GM18505 (cell line): ENCODE measurements around the gene CPAMD8.
"Not testable (repeated sequence)": the region's sequence is repeated elsewhere in the genome, so short reads cannot be mapped to it uniquely, and the experiment has no call there.

ENCODE experiments used
- ATAC-seq: cut with Tn5 transposase; IDR thresholded peaks from one replicate; pipeline ENCODE4 v1.9.1; 2021; ENCODE audit not compliant: unreplicated experiment
- POLR2A ChIP-seq: IDR thresholded peaks from 4 replicates; pipeline ENCODE4 v1.6.1; 2011; ENCODE audit warnings: borderline replicate concordance; ENCODE audit not compliant: insufficient read depth, insufficient read length; ENCODE audit errors: extremely low read depth

Gene CPAMD8

DNA sequence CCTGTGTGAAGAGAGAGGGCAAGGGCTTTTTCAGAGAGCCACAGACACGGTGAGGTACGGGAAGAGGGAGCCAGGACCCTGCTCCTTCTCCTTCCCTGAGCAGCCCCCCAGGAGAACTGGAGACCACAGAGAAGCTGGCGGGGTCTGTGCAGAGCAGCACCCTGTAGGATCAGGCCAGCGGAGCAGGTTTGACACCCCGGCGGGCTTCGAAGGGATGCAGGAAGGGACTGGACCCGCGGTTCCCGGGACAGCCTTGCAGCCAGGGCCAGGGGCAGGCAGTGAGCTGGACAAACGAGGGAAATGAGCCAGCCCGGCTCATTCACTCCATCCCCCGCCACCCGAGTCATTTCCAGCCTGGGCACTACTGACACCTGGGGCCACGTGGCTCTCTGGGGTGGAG lies 22.2 kb downstream of the CPAMD8 start:
- no peak for TF ChIP-seq POLR2A
- no peak for ATAC-seq

GRCh38 chr19:17002455-17002854 lies 24.2 kb downstream of the CPAMD8 start:
- no peak for ATAC-seq
- TF ChIP-seq POLR2A: no peak

- no peak for ATAC-seq
- no peak for TF ChIP-seq POLR2A
These were observed 24.9 kb downstream of the CPAMD8 start for GRCh38 chr19:17001603-17002183.

DNA sequence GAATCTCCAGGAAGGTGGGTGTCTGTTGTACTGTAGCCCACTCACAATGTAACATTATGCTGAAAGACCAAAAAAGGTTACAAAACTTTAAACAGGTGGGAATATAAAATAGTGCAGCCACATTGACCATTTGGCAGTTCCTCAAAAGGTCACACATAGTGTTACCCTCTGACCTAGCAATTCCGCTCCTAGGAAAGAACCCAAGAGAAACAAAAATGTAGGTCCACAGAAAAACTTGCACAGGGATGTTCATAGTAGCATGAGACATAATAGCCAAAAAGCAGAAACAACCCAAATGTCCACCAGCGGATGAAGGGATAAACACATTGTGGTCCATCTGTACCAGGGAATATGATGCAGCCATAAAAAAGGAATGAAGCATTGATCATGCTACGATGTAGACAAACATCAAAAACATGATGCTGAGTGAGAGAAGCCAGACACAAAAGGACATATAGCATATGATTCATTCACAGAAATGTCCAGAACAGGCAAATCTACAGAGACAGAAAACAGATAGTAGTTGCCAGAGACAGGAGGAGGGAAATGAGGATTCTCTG lies 27.9 kb downstream of the CPAMD8 start:
- ATAC-seq: no peak

DNA sequence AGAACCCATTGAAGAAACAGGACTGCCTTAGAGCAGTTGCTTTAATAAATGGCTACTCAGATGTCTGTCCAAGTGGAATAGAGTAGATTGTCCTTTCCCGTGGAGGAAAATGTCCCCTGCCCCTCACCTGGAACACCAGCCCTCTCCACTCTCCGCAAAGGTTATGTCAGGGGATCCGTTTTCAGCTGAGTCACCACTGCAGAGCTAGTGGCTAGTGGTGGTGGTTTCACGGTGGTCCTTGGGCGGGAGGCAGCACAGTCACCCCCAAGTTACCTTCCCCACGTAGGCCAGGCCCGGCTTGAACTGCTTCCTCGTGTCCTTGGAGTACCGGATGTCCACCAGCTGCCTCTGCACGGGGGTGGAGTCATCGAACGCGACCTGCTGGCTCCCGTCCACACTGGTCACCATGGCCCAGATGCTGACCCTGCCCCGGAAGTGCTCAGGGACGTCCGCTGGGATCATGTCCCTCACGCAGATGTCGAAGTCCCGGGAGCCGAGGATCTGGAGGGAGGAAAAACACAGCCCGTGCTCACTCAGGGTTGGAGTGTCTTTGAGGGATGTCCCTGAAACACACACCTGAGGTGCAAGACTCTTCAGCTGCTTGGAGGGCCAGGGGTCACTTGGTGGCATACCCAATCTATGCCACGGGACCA lies 29.6 kb downstream of the CPAMD8 start:
- not testable (repeated sequence) for ATAC-seq

More for the DNA sequence above, 27.9 kb downstream of the CPAMD8 start:
- no peak for TF ChIP-seq POLR2A

GRCh38 chr19:16988661-16989060 lies 37.9 kb downstream of the CPAMD8 start:
- TF ChIP-seq POLR2A: no peak
- no peak for ATAC-seq

GRCh38 chr19:16985403-16985802 lies 41.2 kb downstream of the CPAMD8 start:
- TF ChIP-seq POLR2A: no peak
- no peak for ATAC-seq

DNA sequence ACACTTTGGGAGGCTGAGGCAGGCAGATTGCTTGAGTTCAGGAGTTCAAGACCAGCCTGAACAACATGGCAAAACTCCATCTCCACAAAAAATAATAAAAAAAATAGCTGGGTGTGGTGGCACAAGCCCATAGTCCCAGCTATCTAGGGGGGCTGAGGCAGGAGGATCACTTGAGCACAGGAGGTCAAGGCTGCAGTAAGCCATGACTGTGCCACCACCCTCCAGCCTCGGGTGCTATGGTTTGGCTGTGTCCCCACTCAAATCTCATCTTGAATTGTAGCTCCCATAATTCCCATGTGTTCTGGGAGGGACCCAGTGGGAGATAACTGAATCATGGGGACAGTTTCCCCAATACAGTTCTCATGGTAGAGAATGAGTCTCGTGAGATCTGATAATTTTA lies 44.0 kb downstream of the CPAMD8 start:
- ATAC-seq: not testable (repeated sequence)

DNA sequence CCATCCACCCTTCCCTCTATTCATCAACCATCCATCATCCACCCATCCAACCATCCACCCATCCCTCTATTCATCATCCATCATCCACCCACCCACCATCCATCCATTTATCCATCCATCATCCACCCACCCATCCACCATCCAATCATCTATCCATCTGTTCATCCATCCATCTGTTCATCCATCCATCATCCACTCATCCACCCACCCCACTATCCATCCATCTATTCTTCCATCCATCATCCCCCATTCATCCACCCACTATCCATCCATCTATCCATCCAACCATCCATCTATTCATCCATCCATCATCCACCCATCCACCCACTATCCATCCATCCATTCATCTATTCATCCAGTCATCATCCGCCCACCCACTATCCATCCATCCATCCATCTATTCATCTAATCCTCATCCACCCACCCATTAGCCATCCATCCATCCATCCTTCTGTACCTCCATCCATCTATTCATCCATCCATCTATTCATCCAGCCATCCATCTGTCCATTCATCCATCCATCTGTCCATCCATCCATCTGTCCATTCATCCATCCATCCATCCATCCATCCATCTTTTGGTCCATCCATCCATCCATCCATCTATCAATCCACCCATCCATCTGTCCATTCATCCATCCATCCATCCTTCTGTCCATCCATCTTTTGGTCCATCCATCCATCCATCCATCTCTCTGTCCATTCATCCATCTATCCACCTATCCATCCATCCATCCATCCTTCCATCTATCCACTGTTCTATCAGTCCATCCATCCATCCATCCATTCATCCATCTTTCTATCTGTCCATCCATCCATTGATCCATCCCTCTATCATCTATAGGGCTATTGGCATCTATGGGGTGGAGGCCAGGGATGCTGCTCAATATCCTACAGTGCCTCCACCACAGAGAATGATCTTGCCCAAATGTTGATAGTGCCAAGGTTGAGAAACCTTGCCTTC lies 47.5 kb downstream of the CPAMD8 start:
- no peak for ATAC-seq
- TF ChIP-seq POLR2A: no peak

DNA sequence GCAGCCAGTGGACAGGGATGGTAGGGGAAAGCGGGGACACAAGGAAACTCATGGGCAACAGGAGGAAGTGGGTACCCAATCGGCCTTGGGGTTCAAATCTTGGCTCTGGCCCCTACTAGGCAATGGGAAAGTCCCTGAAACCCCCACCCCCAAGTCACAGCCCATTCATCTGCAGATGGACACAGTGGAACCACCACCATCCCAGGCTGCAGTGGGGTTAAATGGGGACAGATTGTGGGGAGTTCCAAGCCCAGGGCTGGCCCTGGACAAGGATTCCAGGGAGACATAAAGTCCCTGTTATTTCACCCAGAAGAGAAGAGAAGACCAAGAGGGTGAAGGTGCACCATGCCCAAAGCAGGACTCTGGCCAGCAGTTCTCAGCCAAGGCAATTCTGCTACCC lies 48.5 kb downstream of the CPAMD8 start:
- no peak for ATAC-seq
- no peak for TF ChIP-seq POLR2A

DNA sequence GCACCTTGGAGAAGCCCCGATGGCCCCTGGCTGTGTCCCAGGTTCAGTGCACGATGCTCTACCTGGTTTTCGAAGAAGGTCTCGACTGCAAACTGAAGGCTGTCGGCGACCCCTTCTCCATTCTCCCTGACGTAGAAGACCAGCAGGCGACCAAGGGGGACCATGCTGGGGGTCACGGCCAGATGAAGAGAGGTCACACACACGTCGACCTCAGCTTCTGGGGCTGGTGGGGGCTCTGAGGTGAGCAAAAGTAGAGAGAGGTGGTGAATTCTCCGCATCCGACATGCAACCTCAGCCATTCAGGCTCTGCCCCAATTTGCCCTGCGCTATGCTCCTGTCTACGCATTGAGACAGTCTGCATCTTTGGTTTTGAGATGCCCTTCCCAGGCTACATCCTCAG lies 49.3 kb downstream of the CPAMD8 start:
- no peak for TF ChIP-seq POLR2A
- ATAC-seq: no peak

- TF ChIP-seq POLR2A: no peak
- ATAC-seq: no peak
These were observed 50.2 kb downstream of the CPAMD8 start for GRCh38 chr19:16976446-16976845.

DNA sequence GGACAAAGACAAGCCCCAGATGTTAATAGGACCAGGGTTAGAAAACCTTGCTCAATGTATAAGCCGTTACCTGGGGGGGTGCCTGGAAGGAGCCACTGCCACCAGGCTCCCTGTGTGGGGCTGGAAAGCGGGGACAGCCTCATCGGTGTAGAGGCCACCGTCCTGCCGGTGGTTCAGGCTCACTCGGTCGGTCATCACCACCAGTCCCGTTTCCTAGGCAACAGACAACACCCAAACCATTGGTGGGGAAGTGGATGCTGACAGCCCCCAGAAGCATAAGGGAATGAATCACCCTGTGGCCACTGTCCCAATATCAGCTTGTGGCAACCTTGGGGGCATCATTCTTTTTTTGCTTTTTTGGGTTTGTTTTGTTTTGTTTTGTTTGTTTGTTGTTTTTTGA lies 55.8 kb downstream of the CPAMD8 start:
- ATAC-seq: no peak
- no peak for TF ChIP-seq POLR2A

- TF ChIP-seq POLR2A: no peak
- ATAC-seq: no peak
These were observed 57.5 kb downstream of the CPAMD8 start for GRCh38 chr19:16969135-16969534.

- not testable (repeated sequence) for ATAC-seq
These were observed 65.4 kb downstream of the CPAMD8 start for GRCh38 chr19:16960996-16961822.

DNA sequence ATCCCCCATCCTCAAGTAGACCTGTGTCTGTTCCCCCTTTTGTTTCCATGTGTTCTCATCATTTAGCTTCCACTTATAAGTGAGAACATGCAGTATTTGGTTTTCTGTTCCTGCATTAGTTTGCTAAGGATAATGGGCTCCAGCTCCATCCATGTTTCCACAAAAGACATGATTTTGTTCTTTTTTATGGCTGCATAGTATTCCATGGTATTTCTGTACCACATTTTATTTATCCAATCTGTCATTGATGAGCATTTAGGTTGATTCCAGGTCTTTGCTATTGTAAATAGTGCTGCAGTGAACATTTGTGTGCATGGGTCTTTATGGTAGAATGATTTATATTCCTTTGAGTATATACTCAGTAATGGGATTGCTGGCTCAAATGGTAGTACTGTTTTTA lies 68.3 kb downstream of the CPAMD8 start:
- not testable (repeated sequence) for ATAC-seq
